Measurements from ENCODE around the gene TBC1D14. TPM values are rescaled to one million over a fixed set of nuclear protein-coding genes. Genes with fewer than 3 reads are reported as not detected.

TBC1D14 gene
- total RNA-seq, 1 experiment from 2014 or later, result 36.3 TPM

DNA sequence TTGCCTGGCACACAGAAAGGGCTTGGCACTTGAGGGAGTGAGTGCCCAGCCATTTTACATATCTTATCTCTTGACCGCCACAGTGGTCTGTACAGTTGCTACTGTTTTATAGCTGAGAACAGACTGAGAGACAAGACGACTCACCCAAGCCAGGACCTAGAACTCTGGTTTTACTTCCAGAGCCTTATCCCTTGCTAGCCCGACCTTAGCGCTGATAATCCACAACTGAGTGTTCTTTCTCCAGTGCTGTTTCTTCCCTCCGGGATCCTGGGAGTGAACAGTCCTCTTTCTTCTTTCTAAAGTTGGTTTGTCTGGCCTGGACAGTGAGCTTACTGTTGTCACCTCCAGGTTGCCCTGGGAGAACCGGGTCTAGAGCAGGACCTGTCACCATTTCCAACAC, 81.0 kb downstream of the TBC1D14 start:
- H3K27me3 ChIP-seq (ENCODE audit: control insufficient read depth, insufficient read depth, low read length), result no peaks in the 10 kb centered on the region
- in situ Hi-C loops (cut with HindIII; ENCODE audit: low pct_unique_long_range_greater_than_20kb, low sequenced_read_pairs) (no loop called here), intact Hi-C loops (cut with micrococcal nuclease; ENCODE audit: unreplicated experiment) (no loop called here)
- no peak for ATAC-seq
- ChIA-PET POLR2A (no interaction called here), CTCF (no interaction called here)
- no peaks in the 10 kb centered on the region for H3K9me3 ChIP-seq (ENCODE audit: control insufficient read depth, insufficient read depth, low read depth, low read length)
- peaks cover 27% of the 10 kb centered on the region for H3K4me1 ChIP-seq (ENCODE audit: control insufficient read depth, insufficient read depth, low read length)
- no peak for DNase-seq (ENCODE audit: low read depth, low spot score)
- H3K4me3 ChIP-seq (ENCODE audit: low read depth in 2 of 2, low read length in 2 of 2), result no peak overlapping the region
- BruUV-seq (replicated peaks), result no TSS peak
- no peak overlapping the region for H3K27ac ChIP-seq (ENCODE audit: low read length)
- peaks cover 7% of the 10 kb centered on the region for H3K36me3 ChIP-seq (ENCODE audit: control insufficient read depth, insufficient read depth, low read length)
- TF ChIP-seq SIN3A (IDR thresholded peaks at IDR 0.05; ENCODE audit: borderline replicate concordance, insufficient read depth, low read depth, low read length) (no peak), POLR2AphosphoS5 (IDR thresholded peaks at IDR 0.05; ENCODE audit: low read depth, low read length) (no peak), TCF7L2 (IDR thresholded peaks at IDR 0.05; ENCODE audit: low read depth, low read length) (no peak)
- TF ChIP-seq, protein P1, sequence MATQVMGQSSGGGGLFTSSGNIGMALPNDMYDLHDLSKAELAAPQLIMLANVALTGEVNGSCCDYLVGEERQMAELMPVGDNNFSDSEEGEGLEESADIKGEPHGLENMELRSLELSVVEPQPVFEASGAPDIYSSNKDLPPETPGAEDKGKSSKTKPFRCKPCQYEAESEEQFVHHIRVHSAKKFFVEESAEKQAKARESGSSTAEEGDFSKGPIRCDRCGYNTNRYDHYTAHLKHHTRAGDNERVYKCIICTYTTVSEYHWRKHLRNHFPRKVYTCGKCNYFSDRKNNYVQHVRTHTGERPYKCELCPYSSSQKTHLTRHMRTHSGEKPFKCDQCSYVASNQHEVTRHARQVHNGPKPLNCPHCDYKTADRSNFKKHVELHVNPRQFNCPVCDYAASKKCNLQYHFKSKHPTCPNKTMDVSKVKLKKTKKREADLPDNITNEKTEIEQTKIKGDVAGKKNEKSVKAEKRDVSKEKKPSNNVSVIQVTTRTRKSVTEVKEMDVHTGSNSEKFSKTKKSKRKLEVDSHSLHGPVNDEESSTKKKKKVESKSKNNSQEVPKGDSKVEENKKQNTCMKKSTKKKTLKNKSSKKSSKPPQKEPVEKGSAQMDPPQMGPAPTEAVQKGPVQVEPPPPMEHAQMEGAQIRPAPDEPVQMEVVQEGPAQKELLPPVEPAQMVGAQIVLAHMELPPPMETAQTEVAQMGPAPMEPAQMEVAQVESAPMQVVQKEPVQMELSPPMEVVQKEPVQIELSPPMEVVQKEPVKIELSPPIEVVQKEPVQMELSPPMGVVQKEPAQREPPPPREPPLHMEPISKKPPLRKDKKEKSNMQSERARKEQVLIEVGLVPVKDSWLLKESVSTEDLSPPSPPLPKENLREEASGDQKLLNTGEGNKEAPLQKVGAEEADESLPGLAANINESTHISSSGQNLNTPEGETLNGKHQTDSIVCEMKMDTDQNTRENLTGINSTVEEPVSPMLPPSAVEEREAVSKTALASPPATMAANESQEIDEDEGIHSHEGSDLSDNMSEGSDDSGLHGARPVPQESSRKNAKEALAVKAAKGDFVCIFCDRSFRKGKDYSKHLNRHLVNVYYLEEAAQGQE (IDR thresholded peaks at IDR 0.05; ENCODE audit: insufficient read depth in 1 of 2, low read depth in 2 of 2, low read length in 1 of 2), result no peak
- TF ChIP-seq, protein P2, sequence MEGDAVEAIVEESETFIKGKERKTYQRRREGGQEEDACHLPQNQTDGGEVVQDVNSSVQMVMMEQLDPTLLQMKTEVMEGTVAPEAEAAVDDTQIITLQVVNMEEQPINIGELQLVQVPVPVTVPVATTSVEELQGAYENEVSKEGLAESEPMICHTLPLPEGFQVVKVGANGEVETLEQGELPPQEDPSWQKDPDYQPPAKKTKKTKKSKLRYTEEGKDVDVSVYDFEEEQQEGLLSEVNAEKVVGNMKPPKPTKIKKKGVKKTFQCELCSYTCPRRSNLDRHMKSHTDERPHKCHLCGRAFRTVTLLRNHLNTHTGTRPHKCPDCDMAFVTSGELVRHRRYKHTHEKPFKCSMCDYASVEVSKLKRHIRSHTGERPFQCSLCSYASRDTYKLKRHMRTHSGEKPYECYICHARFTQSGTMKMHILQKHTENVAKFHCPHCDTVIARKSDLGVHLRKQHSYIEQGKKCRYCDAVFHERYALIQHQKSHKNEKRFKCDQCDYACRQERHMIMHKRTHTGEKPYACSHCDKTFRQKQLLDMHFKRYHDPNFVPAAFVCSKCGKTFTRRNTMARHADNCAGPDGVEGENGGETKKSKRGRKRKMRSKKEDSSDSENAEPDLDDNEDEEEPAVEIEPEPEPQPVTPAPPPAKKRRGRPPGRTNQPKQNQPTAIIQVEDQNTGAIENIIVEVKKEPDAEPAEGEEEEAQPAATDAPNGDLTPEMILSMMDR (IDR thresholded peaks at IDR 0.05), result no peak

DNA sequence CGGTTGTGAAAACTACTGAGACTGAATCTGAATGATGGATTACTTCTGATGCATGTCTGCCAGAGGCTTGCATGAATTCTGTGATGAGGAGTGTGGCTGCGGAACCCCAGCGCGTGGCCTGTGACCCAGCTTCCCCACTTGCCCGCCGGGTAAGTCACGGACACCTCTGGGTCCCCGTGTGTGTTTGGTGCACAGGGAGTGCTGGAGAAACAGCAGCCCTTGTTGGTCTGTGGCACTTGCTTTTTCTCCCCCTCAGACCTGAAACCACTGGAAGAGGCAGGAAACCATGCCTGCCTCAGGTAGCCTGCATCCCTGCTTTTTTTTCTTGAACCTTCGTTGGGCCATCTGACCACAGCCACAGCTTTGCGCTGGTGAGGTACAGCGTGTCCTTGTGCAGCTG, 81.6 kb downstream of the TBC1D14 start:
- TF ChIP-seq POLR2AphosphoS5 (IDR thresholded peaks at IDR 0.05; ENCODE audit: low read depth, low read length), result no peak
- TF ChIP-seq SIN3A (IDR thresholded peaks at IDR 0.05; ENCODE audit: borderline replicate concordance, insufficient read depth, low read depth, low read length), result no peak
- TF ChIP-seq, protein P1 (IDR thresholded peaks at IDR 0.05; ENCODE audit: insufficient read depth in 1 of 2, low read depth in 2 of 2, low read length in 1 of 2), result no peak
- no peak for TF ChIP-seq TCF7L2 (IDR thresholded peaks at IDR 0.05; ENCODE audit: low read depth, low read length)
- TF ChIP-seq, protein P2 (IDR thresholded peaks at IDR 0.05), result no peak
- ATAC-seq, result no peak
- Histone ChIP-seq H3K9me3 (ENCODE audit: control insufficient read depth, insufficient read depth, low read depth, low read length) (no peaks in the 10 kb centered on the region), H3K36me3 (ENCODE audit: control insufficient read depth, insufficient read depth, low read length) (peaks cover 11% of the 10 kb centered on the region), H3K4me1 (ENCODE audit: control insufficient read depth, insufficient read depth, low read length) (peaks cover 22% of the 10 kb centered on the region), H3K27ac (ENCODE audit: low read length) (peak overlapping the region; percentile 12; the same call in 1 of the 2 replicates), H3K4me3 (ENCODE audit: low read depth in 2 of 2, low read length in 2 of 2) (no peak overlapping the region), H3K27me3 (ENCODE audit: control insufficient read depth, insufficient read depth, low read length) (no peaks in the 10 kb centered on the region)
- no peak for DNase-seq (ENCODE audit: low read depth, low spot score)
- BruUV-seq (replicated peaks), result no TSS peak
- CTCF ChIA-PET, result no interaction called here
- intact Hi-C loops (cut with micrococcal nuclease; ENCODE audit: unreplicated experiment) (no loop called here), in situ Hi-C loops (cut with HindIII; ENCODE audit: low pct_unique_long_range_greater_than_20kb, low sequenced_read_pairs) (no loop called here)
- POLR2A ChIA-PET, result no interaction called here
